ENCODE results near the gene HTR3A.

The HTR3A gene

DNA sequence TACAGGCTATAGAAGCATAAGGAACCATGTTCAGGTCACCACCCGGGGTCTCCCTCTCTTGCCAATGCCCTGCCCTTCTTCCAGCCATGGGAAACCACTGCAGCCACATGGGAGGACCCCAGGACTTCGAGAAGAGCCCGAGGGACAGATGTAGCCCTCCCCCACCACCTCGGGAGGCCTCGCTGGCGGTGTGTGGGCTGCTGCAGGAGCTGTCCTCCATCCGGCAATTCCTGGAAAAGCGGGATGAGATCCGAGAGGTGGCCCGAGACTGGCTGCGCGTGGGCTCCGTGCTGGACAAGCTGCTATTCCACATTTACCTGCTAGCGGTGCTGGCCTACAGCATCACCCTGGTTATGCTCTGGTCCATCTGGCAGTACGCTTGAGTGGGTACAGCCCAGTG lies 14.5 kb downstream of the HTR3A start:
- Histone ChIP-seq H4K91ac (ENCODE audit: low read depth, low read length) (no peak overlapping the region), H2AK5ac (ENCODE audit: low read length) (no peak overlapping the region), H3K14ac (ENCODE audit: low read length) (no peak overlapping the region), H3K4me3 (ENCODE audit: low read depth, low read length) (no peak overlapping the region), H2BK120ac (ENCODE audit: insufficient read depth, low read length, poor library complexity) (no peak overlapping the region), H3K27ac (ENCODE audit: low read depth, low read length) (no peak overlapping the region), H3K23ac (ENCODE audit: low read length) (peak overlapping the region; percentile 70), H3K4ac (ENCODE audit: low read depth, low read length) (no peak overlapping the region), H3K27me3 (ENCODE audit: insufficient read depth, low read length) (no peaks in the 10 kb centered on the region), H4K12ac (ENCODE audit: low read depth, low read length) (no peak overlapping the region), H2AFZ (ENCODE audit: insufficient read depth, low read length, poor library complexity) (no peak overlapping the region), H2BK12ac (ENCODE audit: low read length) (no peak overlapping the region), H4K8ac (ENCODE audit: low read depth, low read length) (no peak overlapping the region), H3K4me2 (ENCODE audit: low read length) (no peak overlapping the region), H3K36me3 (ENCODE audit: control insufficient read depth in 1 of 2, insufficient read depth in 2 of 2, low read length in 2 of 2) (no peaks in the 10 kb centered on the region), H3K9me3 (ENCODE audit: insufficient read depth, low read depth, low read length) (no peaks in the 10 kb centered on the region), H3K4me1 (ENCODE audit: control insufficient read depth in 1 of 2, insufficient read depth in 2 of 2, low read length in 2 of 2) (no peaks in the 10 kb centered on the region), H3K79me1 (ENCODE audit: low read length) (no peaks in the 10 kb centered on the region), H2BK5ac (ENCODE audit: low read depth, low read length, poor library complexity) (no peak overlapping the region), H3K79me2 (ENCODE audit: control insufficient read depth, insufficient read depth, low read length, poor library complexity) (no peaks in the 10 kb centered on the region), H3K18ac (ENCODE audit: low read length) (no peak overlapping the region), H3K9ac (ENCODE audit: low read length) (no peak overlapping the region)
- no peak for DNase-seq
- no CpG with 5 or more reads among the region's 15 CpGs for WGBS (ENCODE audit: extremely low coverage, insufficient coverage, insufficient read length)

DNA sequence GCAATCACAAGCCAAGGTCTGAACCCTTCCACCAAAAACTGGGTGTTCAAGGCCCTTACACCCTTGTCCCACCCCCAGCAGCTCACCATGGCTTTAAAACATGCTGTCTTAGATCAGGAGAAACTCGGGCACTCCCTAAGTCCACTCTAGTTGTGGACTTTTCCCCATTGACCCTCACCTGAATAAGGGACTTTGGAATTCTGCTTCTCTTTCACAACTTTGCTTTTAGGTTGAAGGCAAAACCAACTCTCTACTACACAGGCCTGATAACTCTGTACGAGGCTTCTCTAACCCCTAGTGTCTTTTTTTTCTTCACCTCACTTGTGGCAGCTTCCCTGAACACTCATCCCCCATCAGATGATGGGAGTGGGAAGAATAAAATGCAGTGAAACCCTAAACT lies 15.0 kb downstream of the HTR3A start:
- no peak overlapping the region for H3K18ac ChIP-seq (ENCODE audit: low read length)
- H3K27me3 ChIP-seq (ENCODE audit: insufficient read depth, low read length): no peaks in the 10 kb centered on the region
- no peak overlapping the region for H4K8ac ChIP-seq (ENCODE audit: low read depth, low read length)
- H2BK120ac ChIP-seq (ENCODE audit: insufficient read depth, low read length, poor library complexity): no peak overlapping the region
- H3K4me3 ChIP-seq (ENCODE audit: low read depth, low read length): no peak overlapping the region
- H3K14ac ChIP-seq (ENCODE audit: low read length): no peak overlapping the region
- no peaks in the 10 kb centered on the region for H3K79me1 ChIP-seq (ENCODE audit: low read length)
- no peak overlapping the region for H3K4ac ChIP-seq (ENCODE audit: low read depth, low read length)
- no peaks in the 10 kb centered on the region for H3K9me3 ChIP-seq (ENCODE audit: insufficient read depth, low read depth, low read length)
- no peak for DNase-seq
- H2AK5ac ChIP-seq (ENCODE audit: low read length): no peak overlapping the region
- no CpG with 5 or more reads among the region's 2 CpGs for WGBS (ENCODE audit: extremely low coverage, insufficient coverage, insufficient read length)
- no peaks in the 10 kb centered on the region for H3K4me1 ChIP-seq (ENCODE audit: control insufficient read depth in 1 of 2, insufficient read depth in 2 of 2, low read length in 2 of 2)
- no peak overlapping the region for H2AFZ ChIP-seq (ENCODE audit: insufficient read depth, low read length, poor library complexity)
- no peak overlapping the region for H3K9ac ChIP-seq (ENCODE audit: low read length)
- H3K36me3 ChIP-seq (ENCODE audit: control insufficient read depth in 1 of 2, insufficient read depth in 2 of 2, low read length in 2 of 2): no peaks in the 10 kb centered on the region
- H4K12ac ChIP-seq (ENCODE audit: low read depth, low read length): no peak overlapping the region
- H3K27ac ChIP-seq (ENCODE audit: low read depth, low read length): no peak overlapping the region
- H3K79me2 ChIP-seq (ENCODE audit: control insufficient read depth, insufficient read depth, low read length, poor library complexity): no peaks in the 10 kb centered on the region
- no peak overlapping the region for H3K4me2 ChIP-seq (ENCODE audit: low read length)
- no peak overlapping the region for H2BK12ac ChIP-seq (ENCODE audit: low read length)
- no peak overlapping the region for H3K23ac ChIP-seq (ENCODE audit: low read length)
- no peak overlapping the region for H2BK5ac ChIP-seq (ENCODE audit: low read depth, low read length, poor library complexity)
- H4K91ac ChIP-seq (ENCODE audit: low read depth, low read length): no peak overlapping the region

DNA sequence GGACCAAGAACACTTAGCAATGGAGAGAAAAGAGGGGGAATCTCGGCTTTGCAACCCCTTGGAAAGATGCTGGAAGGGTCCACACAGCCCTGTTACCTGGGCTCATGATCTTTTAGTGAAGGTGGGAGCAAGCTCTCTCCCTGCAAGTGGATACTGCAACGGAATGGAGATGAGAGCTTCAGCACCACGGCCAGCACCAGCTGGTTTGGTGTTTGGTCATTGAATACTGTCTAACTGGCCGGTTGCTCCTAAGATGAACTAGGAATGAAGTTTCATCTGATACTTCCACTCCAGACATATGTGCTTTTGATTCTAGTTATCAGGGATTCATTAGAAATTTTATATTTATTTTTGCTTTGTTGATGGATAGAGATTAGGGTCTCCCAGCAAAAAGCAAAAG lies 16.3 kb downstream of the HTR3A start:
- Histone ChIP-seq H2BK12ac (ENCODE audit: low read length) (no peak overlapping the region), H3K9me3 (ENCODE audit: insufficient read depth, low read depth, low read length) (no peaks in the 10 kb centered on the region), H3K14ac (ENCODE audit: low read length) (no peak overlapping the region), H3K4me1 (ENCODE audit: control insufficient read depth in 1 of 2, insufficient read depth in 2 of 2, low read length in 2 of 2) (no peaks in the 10 kb centered on the region), H3K79me2 (ENCODE audit: control insufficient read depth, insufficient read depth, low read length, poor library complexity) (no peaks in the 10 kb centered on the region), H3K4me2 (ENCODE audit: low read length) (no peak overlapping the region), H4K91ac (ENCODE audit: low read depth, low read length) (no peak overlapping the region), H3K36me3 (ENCODE audit: control insufficient read depth in 1 of 2, insufficient read depth in 2 of 2, low read length in 2 of 2) (no peaks in the 10 kb centered on the region), H2BK5ac (ENCODE audit: low read depth, low read length, poor library complexity) (no peak overlapping the region), H4K12ac (ENCODE audit: low read depth, low read length) (no peak overlapping the region), H4K8ac (ENCODE audit: low read depth, low read length) (no peak overlapping the region), H3K79me1 (ENCODE audit: low read length) (no peaks in the 10 kb centered on the region), H2BK120ac (ENCODE audit: insufficient read depth, low read length, poor library complexity) (no peak overlapping the region), H3K4me3 (ENCODE audit: low read depth, low read length) (no peak overlapping the region), H2AK5ac (ENCODE audit: low read length) (no peak overlapping the region), H3K18ac (ENCODE audit: low read length) (no peak overlapping the region), H3K27ac (ENCODE audit: low read depth, low read length) (no peak overlapping the region), H3K23ac (ENCODE audit: low read length) (no peak overlapping the region), H3K4ac (ENCODE audit: low read depth, low read length) (no peak overlapping the region), H3K9ac (ENCODE audit: low read length) (no peak overlapping the region), H2AFZ (ENCODE audit: insufficient read depth, low read length, poor library complexity) (no peak overlapping the region), H3K27me3 (ENCODE audit: insufficient read depth, low read length) (no peaks in the 10 kb centered on the region)
- no CpG with 5 or more reads among the region's 4 CpGs for WGBS (ENCODE audit: extremely low coverage, insufficient coverage, insufficient read length)
- peak; percentile 24 to 42 for DNase-seq

DNA sequence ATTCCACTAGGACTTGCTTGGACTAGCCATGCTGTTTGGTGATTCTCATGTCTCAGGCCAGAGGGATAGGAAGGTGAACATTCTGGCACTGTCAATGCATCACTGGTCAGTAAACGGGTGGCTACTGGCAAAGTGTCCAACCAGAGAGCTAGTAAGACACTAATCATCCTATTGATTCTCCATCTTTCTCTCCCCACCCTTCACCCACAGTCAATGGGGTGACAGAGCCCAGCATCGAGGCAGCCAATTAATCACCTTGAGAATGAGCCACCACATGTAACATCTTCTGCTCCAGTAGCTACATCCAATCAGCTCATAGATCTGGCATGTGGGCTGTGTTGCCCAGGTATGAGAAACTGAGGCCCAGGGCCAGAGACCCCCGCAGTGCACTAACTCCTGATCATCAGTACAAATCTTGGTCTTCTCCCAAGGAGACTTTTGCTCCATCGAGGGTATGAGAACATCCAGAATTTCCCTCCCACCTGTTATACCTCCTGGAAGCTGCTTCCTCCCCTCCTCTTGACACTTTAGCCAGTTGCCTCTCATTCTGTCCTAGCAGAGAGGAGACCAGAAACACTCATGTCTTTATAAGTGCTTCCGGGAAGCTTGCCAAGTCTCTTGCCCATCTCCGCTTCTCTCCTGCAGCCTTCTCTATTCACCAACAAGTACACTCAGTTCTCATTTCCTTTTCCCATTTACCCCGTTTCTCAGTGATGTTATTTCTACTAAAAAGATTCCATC lies 17.0 kb downstream of the HTR3A start:
- H3K4me3 ChIP-seq (ENCODE audit: low read depth, low read length): no peak overlapping the region
- no peak overlapping the region for H3K14ac ChIP-seq (ENCODE audit: low read length)
- H3K36me3 ChIP-seq (ENCODE audit: control insufficient read depth in 1 of 2, insufficient read depth in 2 of 2, low read length in 2 of 2): no peaks in the 10 kb centered on the region
- no peak overlapping the region for H3K4ac ChIP-seq (ENCODE audit: low read depth, low read length)
- no peak overlapping the region for H3K27ac ChIP-seq (ENCODE audit: low read depth, low read length)
- no peak overlapping the region for H2BK120ac ChIP-seq (ENCODE audit: insufficient read depth, low read length, poor library complexity)
- no peaks in the 10 kb centered on the region for H3K27me3 ChIP-seq (ENCODE audit: insufficient read depth, low read length)
- H3K79me2 ChIP-seq (ENCODE audit: control insufficient read depth, insufficient read depth, low read length, poor library complexity): no peaks in the 10 kb centered on the region
- H2AK5ac ChIP-seq (ENCODE audit: low read length): no peak overlapping the region
- no peak overlapping the region for H2AFZ ChIP-seq (ENCODE audit: insufficient read depth, low read length, poor library complexity)
- no CpG with 5 or more reads among the region's 7 CpGs for WGBS (ENCODE audit: extremely low coverage, insufficient coverage, insufficient read length)
- H3K4me1 ChIP-seq (ENCODE audit: control insufficient read depth in 1 of 2, insufficient read depth in 2 of 2, low read length in 2 of 2): no peaks in the 10 kb centered on the region
- H4K91ac ChIP-seq (ENCODE audit: low read depth, low read length): no peak overlapping the region
- no peak overlapping the region for H3K23ac ChIP-seq (ENCODE audit: low read length)
- H3K4me2 ChIP-seq (ENCODE audit: low read length): no peak overlapping the region
- H2BK5ac ChIP-seq (ENCODE audit: low read depth, low read length, poor library complexity): no peak overlapping the region
- no peak overlapping the region for H3K9ac ChIP-seq (ENCODE audit: low read length)
- H3K18ac ChIP-seq (ENCODE audit: low read length): no peak overlapping the region
- no peaks in the 10 kb centered on the region for H3K79me1 ChIP-seq (ENCODE audit: low read length)
- H3K9me3 ChIP-seq (ENCODE audit: insufficient read depth, low read depth, low read length): no peaks in the 10 kb centered on the region
- no peak overlapping the region for H4K8ac ChIP-seq (ENCODE audit: low read depth, low read length)
- no peak overlapping the region for H4K12ac ChIP-seq (ENCODE audit: low read depth, low read length)
- H2BK12ac ChIP-seq (ENCODE audit: low read length): no peak overlapping the region
- DNase-seq: no peak

Data from trophoblast cell (in vitro differentiated cells and primary cell).